ENCODE results near the gene GPR137B.

GRCh38 chr1:236124965-236125364, 17.4 kb upstream of the GPR137B start:
- no peak for TF ChIP-seq GATA2 (IDR thresholded peaks at IDR 0.05; ENCODE audit: low read depth, low read length)
- TF ChIP-seq GATA3 (IDR thresholded peaks at IDR 0.05; ENCODE audit: low read depth, low read length) = no peak

All from SH-SY5Y (cell line).